MM.1S (cell line): Measurements from ENCODE around the gene SMCHD1.
A peak's percentile ranks its signal among the peaks of the same experiment; 100 is the strongest.

ENCODE experiments used
- DNase-seq: peaks from one replicate; pipeline ENCODE4 v3.0.0-alpha.2; 2015
- H2AFZ ChIP-seq: fragments of 300-600 bp; sonication (generic); 2 replicates; pipeline ENCODE4 v1.6.0; 2016; ENCODE audit warnings: antibody characterized with exemption, low read length
- H3F3A ChIP-seq: fragments of 300-600 bp; sonication (generic); 2 replicates; pipeline ENCODE4 v1.6.1; 2016; ENCODE audit warnings: mild to moderate bottlenecking, antibody characterized with exemption, low read length, moderate library complexity, mixed read lengths; ENCODE audit not compliant: insufficient read depth
- H3K27ac ChIP-seq: fragments of 300-600 bp; sonication (generic); 2 replicates; pipeline ENCODE4 v1.5.1; 2016; ENCODE audit warnings: mild to moderate bottlenecking, low read length
- H3K27me3 ChIP-seq: fragments of 300-600 bp; sonication (generic); replicated peaks from 2 replicates; pipeline ENCODE4 v1.6.0; 2016; ENCODE audit warnings: low read length; ENCODE audit not compliant: insufficient read depth
- H3K36me3 ChIP-seq: fragments of 300-600 bp; sonication (generic); replicated peaks from 2 replicates; pipeline ENCODE4 v1.6.1; 2016; ENCODE audit warnings: mild to moderate bottlenecking, low read length, mixed read lengths; ENCODE audit not compliant: insufficient read depth
- H3K4me1 ChIP-seq: fragments of 300-600 bp; sonication (generic); 2 replicates; pipeline ENCODE4 v1.6.1; 2016; ENCODE audit warnings: low read length, mixed read lengths
- H3K4me2 ChIP-seq: fragments of 300-600 bp; sonication (generic); 2 replicates; pipeline ENCODE4 v1.6.0; 2016; ENCODE audit warnings: low read depth, low read length
- H3K4me3 ChIP-seq: fragments of 300-600 bp; sonication (generic); 2 replicates; pipeline ENCODE4 v1.5.1; 2016; ENCODE audit warnings: low read length, mixed read lengths
- H3K79me2 ChIP-seq: fragments of 300-600 bp; sonication (generic); 2 replicates; pipeline ENCODE4 v1.6.1; 2016; ENCODE audit warnings: mixed run types, low read length, mixed read lengths
- H3K9ac ChIP-seq: fragments of 300-600 bp; sonication (generic); 2 replicates; pipeline ENCODE4 v1.6.1; 2016; ENCODE audit warnings: low read length, mixed read lengths
- H3K9me2 ChIP-seq: fragments of 300-600 bp; sonication (generic); replicated peaks from 2 replicates; pipeline ENCODE4 v1.6.1; 2016; ENCODE audit warnings: mild to moderate bottlenecking, low read length, mixed read lengths; ENCODE audit not compliant: insufficient read depth
- H3K9me3 ChIP-seq: fragments of 300-600 bp; sonication (generic); replicated peaks from 2 replicates; pipeline ENCODE4 v1.6.1; 2016; ENCODE audit warnings: mild to moderate bottlenecking, low read length, mixed read lengths; ENCODE audit not compliant: insufficient read depth
- H4K20me1 ChIP-seq: fragments of 300-600 bp; sonication (generic); 2 replicates; pipeline ENCODE4 v1.6.1; 2016; ENCODE audit warnings: mild to moderate bottlenecking, low read length, moderate library complexity, mixed read lengths; ENCODE audit not compliant: insufficient read depth
- CTCF ChIP-seq: fragments of 300-600 bp; sonication (generic); IDR thresholded peaks from 2 replicates; pipeline ENCODE4 v1.5.1; 2016; ENCODE audit warnings: antibody characterized with exemption, low read length, mixed read lengths
- EZH2 ChIP-seq: fragments of 300-600 bp; sonication (generic); optimal IDR thresholded peaks from 2 replicates; pipeline ENCODE3; 2017; ENCODE audit warnings: low read depth, mild to moderate bottlenecking, antibody characterized with exemption, low read length, mixed read lengths
- EZH2phosphoT487 ChIP-seq: fragments of 300-600 bp; sonication (generic); IDR thresholded peaks from 2 replicates; pipeline ENCODE4 v1.6.1; 2018; ENCODE audit warnings: antibody characterized with exemption, low read length

The SMCHD1 gene

GRCh38 chr18:2687390-2688001, 32.0 kb downstream of the SMCHD1 start:
- Histone ChIP-seq H3K27ac (peak overlapping the region; percentile 88), H4K20me1 (peaks cover 4% of the 10 kb centered on the region; the same call in 1 of the 2 replicates), H3K4me1 (peaks cover 24% of the 10 kb centered on the region), H3F3A (peaks cover 16% of the 10 kb centered on the region), H3K4me2 (peak overlapping the region; percentile 70), H3K9me3 (no peaks in the 10 kb centered on the region), H3K36me3 (peaks cover 30% of the 10 kb centered on the region), H3K4me3 (peak overlapping the region; percentile 21; the same call in 1 of the 2 replicates), H2AFZ (no peak overlapping the region), H3K9ac (peak overlapping the region; percentile 35; the same call in 1 of the 2 replicates), H3K79me2 (peaks cover 98% of the 10 kb centered on the region), H3K27me3 (no peaks in the 10 kb centered on the region), H3K9me2 (no peaks in the 10 kb centered on the region)
- TF ChIP-seq EZH2, result no peak
- peak; percentile 41 for DNase-seq

DNA sequence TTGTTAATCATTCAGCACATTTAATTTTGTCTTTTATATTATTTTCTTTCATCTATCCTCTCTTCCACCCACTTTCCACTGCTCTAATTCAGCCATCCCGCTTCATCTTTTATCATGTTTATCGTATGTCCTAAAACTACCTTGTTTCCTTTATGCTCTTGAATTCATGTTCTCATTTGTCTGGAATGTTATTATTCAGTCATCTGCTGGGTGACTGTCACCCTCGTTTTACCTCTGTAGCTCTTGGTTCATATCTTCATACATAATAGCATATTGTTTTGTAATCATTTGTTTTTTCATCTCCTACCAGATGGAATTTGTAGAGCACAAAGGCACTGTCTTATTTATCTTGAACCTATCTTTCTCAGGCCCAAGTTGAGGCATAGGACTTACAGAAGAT, 37.0 kb downstream of the SMCHD1 start:
- H3K27ac ChIP-seq, result no peak overlapping the region
- peaks cover 88% of the 10 kb centered on the region for H3K79me2 ChIP-seq
- TF ChIP-seq EZH2phosphoT487, result no peak
- TF ChIP-seq CTCF, result no peak
- no peak for TF ChIP-seq EZH2

GRCh38 chr18:2697184-2697583, 41.7 kb downstream of the SMCHD1 start:
- no peaks in the 10 kb centered on the region for H3K9me3 ChIP-seq
- H3K27me3 ChIP-seq, result no peaks in the 10 kb centered on the region
- H3K27ac ChIP-seq, result no peak overlapping the region
- H3F3A ChIP-seq, result 0 out of 2 replicates have a peak, but pooled peaks cover 5% of the 10 kb centered on the region
- peaks cover 75% of the 10 kb centered on the region for H3K79me2 ChIP-seq
- H3K9ac ChIP-seq, result no peak overlapping the region
- no peak for DNase-seq
- H3K4me3 ChIP-seq, result no peak overlapping the region
- H3K4me1 ChIP-seq, result no peaks in the 10 kb centered on the region
- no peak overlapping the region for H2AFZ ChIP-seq
- no peaks in the 10 kb centered on the region for H4K20me1 ChIP-seq
- H3K4me2 ChIP-seq, result no peak overlapping the region
- H3K9me2 ChIP-seq, result no peaks in the 10 kb centered on the region
- TF ChIP-seq EZH2phosphoT487, result no peak
- no peak for TF ChIP-seq CTCF
- TF ChIP-seq EZH2, result no peak
- peaks cover 44% of the 10 kb centered on the region for H3K36me3 ChIP-seq

More for the DNA sequence above, 37.0 kb downstream of the SMCHD1 start:
- H3K9ac ChIP-seq, result no peak overlapping the region
- H3F3A ChIP-seq, result peaks cover 12% of the 10 kb centered on the region
- no peak overlapping the region for H3K4me2 ChIP-seq
- peaks cover 31% of the 10 kb centered on the region for H3K36me3 ChIP-seq
- no peak overlapping the region for H2AFZ ChIP-seq
- H4K20me1 ChIP-seq, result no peaks in the 10 kb centered on the region
- H3K27me3 ChIP-seq, result no peaks in the 10 kb centered on the region
- DNase-seq, result no peak
- no peaks in the 10 kb centered on the region for H3K9me3 ChIP-seq
- H3K4me3 ChIP-seq, result no peak overlapping the region
- peaks cover 10% of the 10 kb centered on the region for H3K4me1 ChIP-seq
- no peaks in the 10 kb centered on the region for H3K9me2 ChIP-seq

DNA sequence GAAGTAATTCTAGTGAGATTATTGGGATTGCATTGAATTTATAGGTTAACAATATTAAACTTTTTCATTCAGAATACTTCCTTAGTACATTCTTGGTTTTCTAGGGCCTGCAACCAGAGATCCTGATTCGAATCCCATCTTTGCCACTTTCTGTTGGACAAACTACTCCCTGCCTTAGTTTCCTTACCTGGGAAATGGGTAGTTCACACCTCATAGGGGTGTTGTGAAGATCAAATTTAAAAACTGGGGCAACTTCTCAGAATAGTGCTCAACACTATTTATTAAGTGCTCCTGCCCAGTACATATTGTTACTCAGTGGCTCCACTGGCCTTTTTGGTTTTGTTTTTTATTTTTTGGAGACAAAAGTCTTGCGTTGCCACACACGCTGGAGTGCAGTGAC, 43.5 kb downstream of the SMCHD1 start:
- H3K9me2 ChIP-seq, result no peaks in the 10 kb centered on the region
- H3K9ac ChIP-seq, result no peak overlapping the region
- H3K79me2 ChIP-seq, result peaks cover 68% of the 10 kb centered on the region
- no peaks in the 10 kb centered on the region for H3K4me1 ChIP-seq
- 0 out of 2 replicates have a peak, but pooled peaks cover 5% of the 10 kb centered on the region for H3F3A ChIP-seq
- H4K20me1 ChIP-seq, result no peaks in the 10 kb centered on the region
- no peak overlapping the region for H3K4me3 ChIP-seq
- no peak for TF ChIP-seq EZH2phosphoT487
- H3K27me3 ChIP-seq, result no peaks in the 10 kb centered on the region
- H2AFZ ChIP-seq, result no peak overlapping the region
- no peak overlapping the region for H3K27ac ChIP-seq
- no peak for DNase-seq
- H3K9me3 ChIP-seq, result no peaks in the 10 kb centered on the region
- peaks cover 34% of the 10 kb centered on the region for H3K36me3 ChIP-seq
- H3K4me2 ChIP-seq, result no peak overlapping the region
